ENCODE measurements around the gene CNKSR1.

- TF ChIP-seq CTCF (IDR thresholded peaks at IDR 0.05) = no peak
- no peak for TF ChIP-seq POLR2A (IDR thresholded peaks at IDR 0.05)
These were observed 57.5 kb downstream of the CNKSR1 start for GRCh38 chr1:26234644-26235370.

All from uterus (tissue), 2 donors.